ENCODE measurements around the gene DPYD.
A peak's percentile ranks its signal among the peaks of the same experiment; 100 is the strongest.

DPYD gene

DNA sequence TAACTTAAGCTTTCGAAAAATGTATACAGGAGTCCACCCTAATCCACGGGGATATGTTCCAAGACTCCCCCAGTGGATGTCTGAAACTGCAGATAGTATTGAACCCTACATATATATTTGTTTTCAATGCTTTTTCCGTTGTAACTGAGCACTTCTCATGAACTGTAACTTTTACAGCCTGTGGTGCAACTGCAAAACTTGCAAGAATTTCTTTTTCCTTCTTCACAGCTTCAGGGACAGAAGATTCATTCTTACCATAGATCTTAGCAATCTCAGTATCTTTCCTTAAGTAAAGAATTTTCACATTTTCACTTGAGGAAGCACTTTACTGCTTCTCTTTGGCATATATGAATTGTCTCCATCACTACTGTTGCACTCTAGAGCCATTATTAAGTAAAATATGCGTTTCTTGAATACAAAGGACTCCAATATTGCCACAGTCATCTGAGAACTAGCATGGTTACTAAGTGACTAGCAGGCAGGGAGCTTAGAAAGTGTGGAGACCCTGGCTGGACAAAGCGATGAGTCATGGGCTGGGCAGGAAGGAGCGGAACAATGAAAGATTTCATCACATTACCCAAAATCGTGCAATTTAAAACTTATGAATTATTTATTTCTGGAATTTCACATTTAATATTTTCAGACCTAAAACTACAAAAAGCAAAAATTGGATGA, 14.1 kb downstream of the DPYD start:
- DNase-seq: no peak

DNA sequence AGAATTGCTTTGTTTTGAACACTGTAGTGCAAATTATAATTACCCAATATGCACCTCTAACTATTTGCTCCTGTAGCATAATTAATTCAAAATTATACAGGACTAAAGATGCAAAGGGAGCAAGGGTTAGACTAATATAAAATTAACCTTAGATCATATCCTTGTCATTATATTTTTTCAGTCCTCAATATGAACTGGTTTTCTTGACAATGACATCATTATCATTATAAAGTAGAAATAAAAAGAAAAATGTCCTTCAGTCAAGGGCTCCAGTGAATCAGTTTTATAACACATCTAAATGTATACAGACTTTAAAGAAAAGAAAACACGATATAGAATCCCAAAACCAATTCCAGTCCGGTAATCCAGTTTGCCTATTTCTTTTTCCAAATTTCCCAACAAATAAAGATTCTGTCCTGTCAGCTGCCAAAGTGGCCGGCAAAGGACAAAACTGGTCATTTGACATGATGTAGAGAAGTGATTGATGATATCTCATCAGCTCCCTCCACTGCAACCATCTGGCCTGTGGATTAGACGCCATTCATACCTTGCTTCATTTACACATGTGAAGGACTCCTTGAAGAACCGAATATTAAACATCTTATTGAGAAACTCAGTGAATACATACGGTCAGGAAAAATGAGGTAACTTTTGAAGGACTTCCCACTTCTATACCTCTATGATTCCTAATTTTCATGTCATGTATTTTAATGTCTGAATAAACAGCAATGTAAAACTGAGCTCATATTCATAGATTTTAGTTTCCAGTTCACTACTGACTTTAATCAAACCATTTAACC, 15.5 kb downstream of the DPYD start:
- no peak for DNase-seq

GRCh38 chr1:97904534-97904933, 16.3 kb downstream of the DPYD start:
- DNase-seq: no peak

DNA sequence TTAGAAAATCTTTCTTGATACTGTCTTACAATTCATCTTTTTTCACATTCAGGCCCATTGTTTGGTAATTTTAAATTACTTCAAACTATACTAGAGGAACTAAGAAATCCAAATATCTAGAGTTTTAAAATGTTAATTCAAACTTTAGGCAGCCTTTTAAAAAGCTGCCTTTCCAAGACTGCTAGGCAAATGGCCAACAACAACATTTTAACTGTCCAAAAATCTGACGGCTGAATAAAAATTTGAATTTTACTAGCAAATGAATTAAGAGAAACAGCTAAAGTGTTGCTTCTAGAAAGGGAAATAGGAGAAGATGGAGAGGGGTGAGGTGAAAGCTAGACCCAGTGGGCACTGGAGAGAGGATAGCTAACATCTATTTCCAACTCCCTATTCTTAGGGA, 17.2 kb downstream of the DPYD start:
- no peak for DNase-seq

DNA sequence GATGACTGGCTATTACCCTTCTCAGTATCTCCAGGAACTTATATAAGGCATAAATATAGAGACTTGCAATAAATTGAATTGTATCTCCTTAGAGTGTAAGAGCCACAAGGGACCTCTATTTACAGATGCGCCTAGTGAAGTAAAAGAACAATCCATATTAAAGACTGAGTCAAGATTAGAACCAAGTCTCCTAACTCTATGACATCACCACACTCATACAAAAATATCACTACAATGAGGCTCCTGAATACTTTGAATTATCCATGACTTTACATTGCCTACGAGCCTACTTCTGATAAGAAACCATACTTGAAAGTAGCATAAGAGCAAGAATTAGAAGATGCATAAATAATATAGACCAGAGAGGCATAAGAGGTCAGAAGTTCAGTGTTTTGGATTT, 18.8 kb downstream of the DPYD start:
- no peak for DNase-seq

DNA sequence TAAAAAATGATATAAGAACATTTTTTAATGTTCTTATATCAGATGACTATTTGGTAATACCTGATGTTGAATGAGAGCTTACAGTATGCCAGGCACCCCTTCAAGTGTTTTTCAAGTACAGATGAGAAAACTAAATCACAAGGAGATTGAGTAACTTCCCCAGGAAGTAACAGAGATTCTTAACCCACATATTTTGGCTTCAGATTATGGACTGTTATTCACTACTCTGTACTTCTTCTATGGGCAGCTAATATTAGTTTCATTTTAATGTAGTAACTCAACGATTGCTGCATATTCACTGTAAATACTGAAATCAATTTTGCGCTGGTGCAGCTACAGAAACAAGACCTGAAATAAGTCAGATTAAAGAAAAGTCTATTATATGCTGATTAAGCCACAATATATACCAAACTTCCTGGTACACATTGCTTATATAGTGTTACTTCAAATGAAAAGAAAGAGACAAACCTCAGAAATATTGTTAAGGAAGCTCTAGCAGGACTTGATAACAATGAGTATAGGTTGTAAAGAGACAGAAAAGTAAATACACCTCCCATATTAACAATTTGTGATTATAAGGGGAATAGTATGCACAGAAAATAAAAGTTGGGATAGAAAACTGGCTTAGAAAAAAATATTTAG, 19.7 kb downstream of the DPYD start:
- DNase-seq: no peak

GRCh38 chr1:97898948-97899347, 21.9 kb downstream of the DPYD start:
- DNase-seq: no peak

DNA sequence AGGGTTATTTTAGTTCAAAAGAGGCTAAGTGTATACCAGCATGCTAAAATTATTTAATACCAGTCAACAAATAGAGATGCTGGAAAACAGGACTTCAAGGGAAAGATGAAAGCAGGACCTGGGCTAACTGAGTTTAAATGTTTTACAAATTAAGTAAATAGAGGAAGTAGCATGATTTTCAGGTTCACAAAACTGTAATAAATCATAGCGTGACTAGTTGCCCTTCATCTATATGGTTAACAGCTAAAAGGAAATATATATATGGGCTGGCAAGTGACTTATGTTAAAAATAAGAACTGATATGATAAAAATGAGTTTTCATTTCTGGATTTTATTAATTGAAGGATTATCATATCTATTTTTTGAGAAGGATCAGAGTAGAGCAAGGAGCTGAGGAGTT, 25.6 kb downstream of the DPYD start:
- no peak for DNase-seq

DNA sequence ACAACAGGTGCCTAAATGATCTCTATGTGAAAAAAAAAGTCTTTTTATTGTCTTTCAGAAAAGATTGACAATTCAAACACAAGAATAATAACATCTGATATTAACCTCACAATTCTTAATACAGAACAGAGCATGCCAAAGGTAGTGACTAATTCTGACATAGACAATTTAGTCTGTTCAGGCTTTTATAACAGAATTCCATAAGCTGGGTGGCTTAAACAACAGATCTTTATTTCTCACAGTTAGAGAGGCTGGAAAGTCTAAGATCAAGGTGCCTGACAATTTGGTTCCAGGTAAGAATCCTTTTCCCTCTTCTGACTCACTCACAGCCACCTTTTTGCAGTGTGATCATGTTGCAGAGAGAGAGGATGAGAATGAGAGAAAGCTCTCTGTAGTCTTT, 27.0 kb downstream of the DPYD start:
- no peak for DNase-seq

- DNase-seq: no peak
These were observed 34.6 kb downstream of the DPYD start for GRCh38 chr1:97886199-97886598.

DNA sequence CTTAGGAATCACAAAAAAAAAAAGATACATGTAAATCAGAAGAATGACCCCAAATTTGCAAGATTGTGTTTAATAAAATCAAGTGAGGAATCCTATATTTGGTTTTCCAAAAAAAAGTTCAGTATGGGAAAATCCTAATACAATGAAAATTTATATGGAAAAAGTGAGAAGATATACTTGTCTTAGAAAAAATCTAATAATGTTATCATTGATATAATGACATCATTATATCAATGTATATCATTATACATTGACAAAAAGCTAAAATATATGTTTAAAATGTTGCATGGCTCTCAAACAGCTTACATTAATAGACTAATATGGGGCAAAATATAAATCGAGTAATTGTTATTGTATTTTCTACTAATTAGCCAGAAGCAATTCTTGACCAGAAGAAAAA, 37.0 kb downstream of the DPYD start:
- no peak for DNase-seq

DNA sequence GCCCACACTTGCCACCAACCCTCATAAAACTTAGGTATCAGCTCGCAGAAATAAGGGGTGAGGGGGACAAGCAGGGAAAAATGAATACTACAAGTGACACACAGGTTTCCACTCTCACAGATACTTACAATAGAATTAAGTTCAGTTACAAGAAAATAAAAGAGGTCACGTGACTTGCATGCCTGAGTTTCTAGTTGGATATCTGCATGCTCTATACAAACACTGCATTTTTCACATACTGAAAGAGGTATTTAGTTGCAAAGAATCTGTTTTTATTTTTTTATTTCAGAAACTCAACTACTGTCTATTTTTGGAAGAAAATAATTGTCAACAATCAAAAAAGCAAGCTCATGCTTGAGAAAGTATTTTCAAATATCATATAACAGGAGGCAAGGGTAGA, 43.5 kb downstream of the DPYD start:
- no peak for DNase-seq

DNA sequence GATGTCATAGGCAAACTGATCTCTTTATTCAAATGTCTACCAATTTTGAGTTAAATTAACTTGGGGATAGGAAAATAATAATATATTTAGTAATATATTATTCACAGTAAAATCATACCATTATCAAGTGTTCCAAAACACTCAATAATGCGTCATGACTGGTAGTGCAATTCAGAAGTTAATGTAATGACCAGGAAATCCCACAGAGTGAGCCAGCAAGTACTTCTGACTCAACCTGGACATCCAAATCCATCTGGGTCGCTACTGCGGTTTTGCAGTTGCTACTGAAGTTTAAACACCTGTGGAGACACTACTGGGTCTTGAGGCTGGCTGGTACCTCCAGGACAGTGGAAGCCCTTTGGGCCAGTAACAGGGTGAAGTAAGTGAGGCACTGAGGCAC, 44.8 kb downstream of the DPYD start:
- no peak for DNase-seq

GRCh38 chr1:97870589-97870988, 50.2 kb downstream of the DPYD start:
- DNase-seq: peak; percentile 78

- DNase-seq: no peak
These were observed 51.4 kb downstream of the DPYD start for GRCh38 chr1:97869441-97869840.

DNA sequence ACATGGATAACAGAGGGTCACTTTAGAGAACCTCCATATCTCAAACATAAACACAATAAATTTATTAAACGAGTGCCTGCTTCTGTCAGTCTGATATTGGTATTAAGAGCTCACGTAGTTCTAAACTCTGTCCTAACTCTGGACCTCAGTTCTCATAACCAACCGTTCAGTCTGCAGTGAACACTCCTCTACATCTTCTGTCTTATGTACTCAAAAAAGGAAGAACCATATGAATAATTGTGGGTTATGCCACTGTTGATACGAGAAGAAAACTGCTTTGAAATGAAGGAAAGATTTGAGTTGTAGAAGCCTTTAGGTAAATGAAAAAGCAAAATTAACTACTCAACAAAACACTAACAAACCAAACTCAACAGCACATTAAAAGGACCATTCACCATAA, 53.7 kb downstream of the DPYD start:
- DNase-seq: no peak

DNA sequence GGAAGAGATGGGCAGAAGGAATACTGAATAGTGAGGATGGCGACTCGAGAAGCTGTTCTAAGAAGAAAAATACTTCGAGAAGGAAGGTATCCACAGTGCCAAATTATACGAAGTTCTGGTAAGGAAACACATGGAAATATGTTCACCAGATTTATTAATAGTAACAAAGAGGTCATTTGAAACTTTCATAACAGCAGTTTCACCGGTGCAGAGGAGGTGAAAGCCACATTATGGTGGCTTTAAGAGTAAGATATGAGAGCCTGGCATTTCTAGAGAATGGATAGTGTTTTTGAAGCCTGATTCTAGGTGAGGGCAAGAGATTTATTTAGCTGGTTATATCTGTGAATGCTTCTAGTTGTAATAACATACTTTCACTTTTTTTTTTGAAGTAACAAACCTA, 56.2 kb downstream of the DPYD start:
- DNase-seq: no peak

DNA sequence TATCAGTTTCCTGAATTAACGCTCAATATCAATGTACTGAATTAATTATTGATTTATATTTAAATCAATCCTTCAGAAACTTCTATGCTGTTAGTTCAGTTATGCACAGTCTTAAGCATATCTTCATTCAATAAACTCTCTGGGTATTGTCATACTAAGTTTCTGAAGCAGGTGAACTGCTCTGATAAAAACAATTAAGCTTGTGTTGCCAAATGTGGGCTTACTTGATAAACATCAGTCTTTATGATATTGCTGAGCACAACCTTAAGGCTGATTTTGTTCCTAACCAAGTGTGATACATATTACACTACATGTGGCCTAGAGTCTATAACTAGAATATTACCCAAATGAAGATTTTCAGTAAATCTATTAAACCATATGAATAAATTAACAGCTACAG, 67.6 kb downstream of the DPYD start:
- no peak for DNase-seq

GRCh38 chr1:97849345-97850340, 71.2 kb downstream of the DPYD start:
- DNase-seq: peak; percentile 11

GRCh38 chr1:97845805-97846204, 75.0 kb downstream of the DPYD start:
- DNase-seq: no peak

GRCh38 chr1:97844552-97845089, 76.2 kb downstream of the DPYD start:
- no peak for DNase-seq

- no peak for DNase-seq
These were observed 79.5 kb downstream of the DPYD start for GRCh38 chr1:97841338-97841737.

DNA sequence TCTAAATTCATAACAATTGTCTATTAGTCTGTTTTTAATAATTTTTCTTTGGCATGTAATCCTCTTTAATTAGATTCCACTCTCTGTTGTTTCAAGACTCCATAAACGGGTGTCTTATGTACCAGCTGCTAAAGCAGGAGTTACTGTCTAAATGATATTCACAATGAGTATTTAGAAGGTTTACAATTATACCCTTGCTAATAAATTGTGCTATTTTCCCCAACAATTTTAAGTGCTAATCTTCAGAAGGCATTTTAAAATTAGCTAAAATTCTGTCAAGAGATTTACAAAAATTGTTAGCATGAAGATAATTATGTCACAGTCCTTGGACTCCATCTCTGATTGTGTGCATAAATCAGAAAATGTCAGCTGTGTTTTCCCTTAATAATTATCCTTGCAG, 83.7 kb downstream of the DPYD start:
- DNase-seq: no peak

Measured in NCI-H2081 treated with DMSO at 0.1 percent for 48 hours (cell line).